Measurements from ENCODE around the gene GNAT1.

- TF ChIP-seq CTCF (IDR thresholded peaks at IDR 0.05) (no peak), POLR2A (IDR thresholded peaks at IDR 0.05) (no peak)
Observed at GRCh38 chr3:50181985-50182384, 9.4 kb upstream of the GNAT1 start.
